ENCODE results near the gene AP1S1. TPM values are rescaled to one million over a fixed set of nuclear protein-coding genes. Genes with fewer than 3 reads are reported as not detected.
A peak's percentile ranks its signal among the peaks of the same experiment; 100 is the strongest.

The AP1S1 gene
- total and polyA plus RNA-seq, 2 of the 13 experiments (the other 11 are each of a cell fraction or from before 2014, with no cell fraction given), result 57.5 to 68.1 TPM

GRCh38 chr7:101140746-101141382 lies 13.4 kb upstream of the AP1S1 start:
- no TSS peak for BruUV-seq (replicated peaks)
- Histone ChIP-seq H3K79me2 (ENCODE audit: insufficient read depth, low read length) (no peaks in the 10 kb centered on the region), H3K27me3 (ENCODE audit: control insufficient read depth in 1 of 2, insufficient read depth in 2 of 2, low read length in 2 of 2) (0 out of 5 replicates have a peak, but pooled peaks cover 0 to under 1% of the 10 kb centered on the region in 2 experiments), H2AFZ (ENCODE audit: low read length) (no peak overlapping the region), H3K9me3 (ENCODE audit: low read length) (no peaks in the 10 kb centered on the region), H3K4me2 (ENCODE audit: low read depth, low read length) (no peak overlapping the region), H3K36me3 (replicated peaks in 1 of 2; ENCODE audit: control insufficient read depth in 1 of 2, insufficient read depth in 2 of 2, low read length in 2 of 2) (peaks cover 3 to 13% of the 10 kb centered on the region in 2 experiments; a peak in 4 of 5 replicates), H3K4me1 (ENCODE audit: insufficient read depth, low read length) (peaks cover 23% of the 10 kb centered on the region), H3K9ac (ENCODE audit: insufficient read depth, low read depth, low read length) (no peak overlapping the region), H3K27ac (ENCODE audit: extremely low read length, insufficient read depth, low read length) (no peak overlapping the region), H4K20me1 (ENCODE audit: insufficient read depth, low read length) (peaks cover 15% of the 10 kb centered on the region; the same call in 1 of the 2 replicates), H3K4me3 (replicated peaks in 1 of 3; ENCODE audit: insufficient read depth in 1 of 3, low read depth in 2 of 3, low read length in 3 of 3) (no peak overlapping the region)
- POLR2A ChIA-PET, result interaction anchor here (0.6 to 1.7 kb wide), 4 partner anchors 14 to 108 kb away, joined by 3 to 9 read pairs (median 4); partner anchors contain the start of gene SERPINE1
- FAIRE-seq, result no peak
- in situ Hi-C loops (cut with HindIII; ENCODE audit: extremely low pct_ligation_motif_present, low pct_unique_long_range_greater_than_20kb) (loop anchor here (5.0 kb wide), 2 partner anchors 51 to 151 kb away; no protein-coding TSS in a partner anchor), intact Hi-C loops (cut with micrococcal nuclease; ENCODE audit: unreplicated experiment) (no loop called here)
- no peak for DNase-seq (ENCODE audit: low spot score)
- WGBS (ENCODE audit: low lambda C conversion rate), result 34% methylated on average over 4 of the region's 4 CpGs
- no peak for ATAC-seq
- CTCF ChIA-PET (ENCODE audit: low intra/inter-chr PET ratio, low total read pairs), result no interaction called here
- TF ChIP-seq ATF2 (CRISPR knock-in tag; IDR thresholded peaks at IDR 0.05) (no peak), BHLHE40 (IDR thresholded peaks at IDR 0.05; ENCODE audit: low read length) (peak; percentile 19; the same call in 1 of the 2 replicates)

- Histone ChIP-seq H3K27me3 (ENCODE audit: control insufficient read depth in 1 of 2, insufficient read depth in 2 of 2, low read length in 2 of 2) (peaks cover 0 to 6% of the 10 kb centered on the region in 2 experiments; a peak in 2 of 5 replicates), H3K4me2 (ENCODE audit: low read depth, low read length) (no peak overlapping the region), H3K36me3 (replicated peaks in 1 of 2; ENCODE audit: control insufficient read depth in 1 of 2, insufficient read depth in 2 of 2, low read length in 2 of 2) (peaks cover 0 to 3% of the 10 kb centered on the region in 2 experiments; a peak in 2 of 5 replicates), H3K4me1 (ENCODE audit: insufficient read depth, low read length) (peaks cover 12% of the 10 kb centered on the region), H3K4me3 (replicated peaks in 1 of 3; ENCODE audit: insufficient read depth in 1 of 3, low read depth in 2 of 3, low read length in 3 of 3) (no peak overlapping the region), H3K9ac (ENCODE audit: insufficient read depth, low read depth, low read length) (no peak overlapping the region), H4K20me1 (ENCODE audit: insufficient read depth, low read length) (no peaks in the 10 kb centered on the region), H2AFZ (ENCODE audit: low read length) (no peak overlapping the region), H3K79me2 (ENCODE audit: insufficient read depth, low read length) (peaks cover 8% of the 10 kb centered on the region), H3K9me3 (ENCODE audit: low read length) (no peaks in the 10 kb centered on the region), H3K27ac (ENCODE audit: extremely low read length, insufficient read depth, low read length) (no peak overlapping the region)
- ATAC-seq (no peak), FAIRE-seq (no peak), DNase-seq (ENCODE audit: low spot score) (no peak)
- intact Hi-C loops (cut with micrococcal nuclease; ENCODE audit: unreplicated experiment), result no loop called here
- POLR2A ChIA-PET, result no interaction called here
- in situ Hi-C loops (cut with HindIII; ENCODE audit: extremely low pct_ligation_motif_present, low pct_unique_long_range_greater_than_20kb), result no loop called here
- BruUV-seq (replicated peaks), result no TSS peak
- 36% methylated on average over 2 of the region's 2 CpGs for WGBS (ENCODE audit: low lambda C conversion rate)
- TF ChIP-seq CEBPB (IDR thresholded peaks at IDR 0.05; ENCODE audit: borderline replicate concordance, low read depth, low read length), result peak; percentile 15; the same call in 1 of the 2 replicates
- no peak for TF ChIP-seq USF2 (IDR thresholded peaks at IDR 0.05; ENCODE audit: low read depth, low read length)
- TF ChIP-seq USF2 (CRISPR knock-in tag; IDR thresholded peaks at IDR 0.05; ENCODE audit: borderline replicate concordance), result no peak
- CTCF ChIA-PET (ENCODE audit: low intra/inter-chr PET ratio, low total read pairs), result no interaction called here
Measured at GRCh38 chr7:101151908-101152651, 2.2 kb upstream of the AP1S1 start.

Data from HepG2 (cell line).